Pulmonary artery endothelial cell (primary cell): ENCODE measurements around the gene NPEPL1. TPM values are rescaled to one million over a fixed set of nuclear protein-coding genes. Genes with fewer than 3 reads are reported as not detected.
"Not testable (repeated sequence)": the region's sequence is repeated elsewhere in the genome, so short reads cannot be mapped to it uniquely, and the experiment has no call there.

Experiments
- DNase-seq: peaks from one replicate; pipeline ENCODE4 v3.0.0-alpha.2; 2011; ENCODE audit warnings: low read depth, low spot score
- total RNA-seq: library from RNA; depleted of rRNA; stranded (reverse); fragments of >200 nt; gene quantifications from 2 replicates; pipeline ENCODE4 v1.2.3, GENCODE V29; 2014

NPEPL1 gene
- total RNA-seq, 1 donor from 2014 or later: 39.2 TPM

DNA sequence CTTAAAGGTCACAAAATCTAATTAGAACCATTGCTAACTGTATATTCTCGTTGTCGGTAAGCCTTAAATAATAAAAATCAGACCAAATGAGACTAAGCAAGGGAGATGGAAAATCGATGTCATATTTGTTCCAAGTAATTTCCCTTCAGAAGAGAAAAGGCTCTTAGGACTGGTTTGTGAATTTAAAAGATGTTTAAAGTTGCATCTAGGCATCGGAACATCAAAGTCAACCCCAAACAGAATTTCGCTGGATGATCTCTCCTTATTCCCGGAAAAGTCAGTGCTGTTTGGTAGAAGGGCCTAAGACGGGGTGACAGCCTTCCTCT is 63.8 kb downstream of the NPEPL1 start:
- no peak for DNase-seq

DNA sequence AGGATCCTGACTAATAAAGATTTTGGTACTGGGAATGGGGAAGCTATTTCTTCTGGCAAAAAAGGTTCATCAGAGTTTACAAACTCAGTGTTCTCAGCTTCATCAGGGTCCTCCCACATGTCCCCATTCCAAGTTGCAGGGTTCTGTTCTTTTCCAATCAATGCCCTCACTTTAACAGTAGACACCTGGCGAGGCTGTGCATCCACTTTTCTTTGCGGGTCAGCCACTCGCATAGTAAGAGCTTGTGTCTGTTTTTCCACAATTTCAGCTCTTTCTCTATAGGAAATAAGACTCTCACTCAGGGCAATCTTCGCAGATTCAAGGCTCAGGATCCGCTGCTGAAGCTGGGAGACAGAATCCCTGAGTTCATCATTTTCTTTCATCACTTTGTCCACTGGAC is 65.0 kb downstream of the NPEPL1 start:
- not testable (repeated sequence) for DNase-seq

DNA sequence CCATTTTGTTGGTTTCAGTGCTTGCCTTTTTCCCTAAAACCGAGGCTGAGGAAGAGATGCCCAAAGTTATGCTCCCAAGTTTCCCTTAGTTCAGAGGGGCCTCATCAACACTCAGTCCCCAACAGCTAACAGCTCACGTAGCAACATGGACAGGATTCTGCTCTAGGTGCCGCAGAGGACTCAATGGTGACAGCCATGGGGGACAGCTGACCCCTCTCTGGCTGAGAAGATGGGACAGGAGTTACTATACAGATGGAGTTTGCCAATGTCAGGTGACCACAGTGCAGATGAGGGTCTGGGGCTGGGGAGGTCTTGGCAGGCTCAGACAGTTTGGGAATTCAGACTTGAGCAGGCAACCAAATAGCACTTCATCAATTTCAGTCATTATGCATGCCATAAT is 67.3 kb downstream of the NPEPL1 start:
- no peak for DNase-seq

GRCh38 chr20:58760856-58761255 is 68.3 kb downstream of the NPEPL1 start:
- no peak for DNase-seq

- DNase-seq: no peak
Observed at GRCh38 chr20:58762120-58762519, 69.5 kb downstream of the NPEPL1 start.

DNA sequence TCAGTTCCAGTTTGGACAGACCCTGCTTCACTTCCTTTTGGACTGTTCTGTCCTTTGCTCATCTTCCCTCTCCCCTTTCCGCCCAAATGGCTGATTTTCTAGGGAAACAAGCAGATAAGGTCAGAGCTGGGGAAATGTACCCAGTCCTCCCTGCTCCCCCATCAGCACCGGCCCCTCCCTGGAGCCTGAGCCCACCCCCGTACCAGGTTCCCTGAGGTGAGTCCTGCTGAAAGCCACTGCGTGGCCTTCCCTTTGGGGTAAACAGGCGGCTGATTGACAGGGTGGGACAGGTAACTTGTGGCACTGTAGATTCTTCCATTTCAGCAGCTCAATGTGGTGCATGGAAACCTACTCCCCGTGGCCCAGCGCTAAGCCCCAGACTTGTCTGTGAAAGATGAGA is 70.5 kb downstream of the NPEPL1 start:
- DNase-seq: no peak

Other genes starting within 250 kb of the NPEPL1 start
- gene APCDD1L, start 177.4 kb upstream of the NPEPL1 start, total RNA-seq: 0.26 and 3.1 TPM in 2 replicates
- 45.6 and 54.9 TPM in 2 replicates for gene STX16, start 41.5 kb upstream of the NPEPL1 start, total RNA-seq
- 0.07 and 0.11 TPM in 2 replicates for gene GNAS-AS1, start 158.1 kb downstream of the NPEPL1 start, total RNA-seq
- 316 and 352 TPM in 2 replicates for gene GNAS, start 159.9 kb downstream of the NPEPL1 start, total RNA-seq